GM19455 (cell line): ENCODE data around the gene DZIP1.
"Not testable (repeated sequence)": the region's sequence is repeated elsewhere in the genome, so short reads cannot be mapped to it uniquely, and the experiment has no call there.

ENCODE experiments used
- ATAC-seq: cut with Tn5 transposase; IDR thresholded peaks from one replicate; pipeline ENCODE4 v1.9.1; 2021; ENCODE audit not compliant: unreplicated experiment

Gene DZIP1, protein sequence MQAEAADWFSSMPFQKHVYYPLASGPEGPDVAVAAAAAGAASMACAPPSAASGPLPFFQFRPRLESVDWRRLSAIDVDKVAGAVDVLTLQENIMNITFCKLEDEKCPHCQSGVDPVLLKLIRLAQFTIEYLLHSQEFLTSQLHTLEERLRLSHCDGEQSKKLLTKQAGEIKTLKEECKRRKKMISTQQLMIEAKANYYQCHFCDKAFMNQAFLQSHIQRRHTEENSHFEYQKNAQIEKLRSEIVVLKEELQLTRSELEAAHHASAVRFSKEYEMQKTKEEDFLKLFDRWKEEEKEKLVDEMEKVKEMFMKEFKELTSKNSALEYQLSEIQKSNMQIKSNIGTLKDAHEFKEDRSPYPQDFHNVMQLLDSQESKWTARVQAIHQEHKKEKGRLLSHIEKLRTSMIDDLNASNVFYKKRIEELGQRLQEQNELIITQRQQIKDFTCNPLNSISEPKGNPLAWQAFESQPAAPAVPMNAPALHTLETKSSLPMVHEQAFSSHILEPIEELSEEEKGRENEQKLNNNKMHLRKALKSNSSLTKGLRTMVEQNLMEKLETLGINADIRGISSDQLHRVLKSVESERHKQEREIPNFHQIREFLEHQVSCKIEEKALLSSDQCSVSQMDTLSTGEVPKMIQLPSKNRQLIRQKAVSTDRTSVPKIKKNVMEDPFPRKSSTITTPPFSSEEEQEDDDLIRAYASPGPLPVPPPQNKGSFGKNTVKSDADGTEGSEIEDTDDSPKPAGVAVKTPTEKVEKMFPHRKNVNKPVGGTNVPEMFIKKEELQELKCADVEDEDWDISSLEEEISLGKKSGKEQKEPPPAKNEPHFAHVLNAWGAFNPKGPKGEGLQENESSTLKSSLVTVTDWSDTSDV

DNA sequence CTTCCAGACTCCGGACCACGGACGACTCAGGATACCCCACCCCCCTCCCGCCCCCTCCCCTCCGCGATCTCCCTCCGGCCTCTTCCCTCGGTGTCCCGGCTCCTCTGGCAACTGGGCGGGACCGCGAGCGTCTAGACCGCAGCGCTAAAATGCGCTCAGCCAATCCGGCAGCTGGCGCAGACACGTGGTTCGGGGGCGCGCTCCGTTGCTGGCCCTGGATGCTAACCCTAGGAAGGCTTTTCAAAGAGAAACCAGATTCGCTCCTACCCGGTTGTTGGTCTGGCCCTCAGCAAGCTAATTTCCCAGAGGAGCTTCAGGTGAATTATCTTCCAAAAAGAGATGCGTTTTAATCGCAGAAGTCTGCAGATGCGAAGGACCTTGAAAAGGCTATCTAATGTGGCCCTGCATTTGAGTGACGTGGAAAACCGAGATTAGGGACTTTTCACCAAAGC, at the start of gene DZIP1:
Gene DZIP1 (minus strand): TSS at position 106 of the 452 bp plus-strand sequence. CDS start 2,677 bp downstream, outside the sequence.
- ATAC-seq, result peak; percentile 81

DNA sequence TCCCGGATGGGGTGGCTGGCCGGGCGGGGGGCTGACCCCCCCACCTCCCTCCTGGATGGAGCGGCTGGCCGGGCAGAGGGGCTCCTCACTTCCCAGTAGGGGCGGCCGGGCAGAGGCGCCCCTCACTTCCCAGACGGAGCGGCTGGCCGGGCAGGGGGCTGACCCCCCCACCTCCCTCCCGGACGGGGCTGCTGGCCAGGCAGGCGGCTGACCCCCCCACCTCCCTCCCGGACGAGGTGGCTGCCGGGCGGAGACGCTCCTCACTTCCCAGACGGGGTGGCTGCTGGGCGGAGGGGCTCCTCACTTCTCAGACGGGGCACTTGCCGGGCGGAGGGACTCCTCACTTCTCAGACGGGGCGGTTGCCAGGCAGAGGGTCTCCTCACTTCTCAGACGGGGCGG, 46.5 kb upstream of the DZIP1 start:
- ATAC-seq, result not testable (repeated sequence)

DNA sequence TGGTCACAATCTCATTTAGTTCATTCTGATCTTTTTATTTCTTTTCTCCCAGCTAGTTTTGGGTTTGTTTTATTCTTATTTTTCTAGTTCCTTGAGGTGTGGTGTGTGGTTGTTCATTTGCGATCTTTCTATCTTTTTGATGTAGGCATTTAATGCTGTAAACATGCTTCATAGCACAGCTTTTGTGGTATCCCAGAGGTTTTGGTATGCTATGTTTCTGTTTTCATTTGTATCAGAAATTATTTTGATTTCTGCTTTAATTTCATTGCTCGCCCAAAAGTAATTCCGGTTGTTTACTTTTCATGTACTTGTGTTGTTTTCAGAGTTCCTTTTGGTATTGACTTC, 45.0 kb upstream of the DZIP1 start:
- ATAC-seq, result no peak

DNA sequence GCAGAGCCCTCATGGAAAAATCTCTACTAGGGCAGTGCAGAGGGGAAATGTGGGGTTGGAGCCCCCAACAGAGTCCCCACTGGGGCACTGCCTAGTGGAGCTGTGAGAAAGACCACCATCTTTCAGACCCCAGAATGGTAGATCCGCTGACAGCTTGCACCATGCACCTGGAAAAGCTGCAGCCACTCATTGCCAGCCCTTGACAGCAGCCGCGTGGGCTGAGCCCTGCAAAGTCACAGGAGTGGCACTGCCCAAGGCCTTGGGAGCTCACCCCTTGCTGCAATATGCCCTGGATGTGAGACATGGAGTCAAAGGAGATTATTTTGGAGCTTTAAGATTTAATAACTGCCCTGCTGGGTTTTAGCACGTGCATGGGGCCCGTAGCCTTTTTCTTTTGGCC, 40.5 kb upstream of the DZIP1 start:
- ATAC-seq, result not testable (repeated sequence)

DNA sequence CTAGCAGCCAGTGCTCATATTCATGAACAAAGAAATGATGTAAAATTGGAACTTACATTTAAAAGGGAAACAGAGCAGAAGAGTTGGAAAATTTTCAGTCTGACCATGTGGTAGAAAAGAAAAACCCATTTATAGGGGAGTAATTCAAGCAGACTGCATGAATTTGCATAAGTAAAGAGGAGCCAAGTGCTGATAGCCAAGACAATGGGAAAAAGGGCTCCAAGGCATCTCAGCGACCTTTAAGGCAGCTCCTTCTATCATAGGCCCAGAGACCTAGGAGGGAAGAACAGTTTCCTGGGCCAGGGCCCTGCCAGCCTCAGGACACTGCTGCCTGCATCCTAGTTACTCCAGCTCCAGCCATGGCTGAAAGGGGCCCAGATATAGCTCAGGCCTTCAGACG, 39.9 kb upstream of the DZIP1 start:
- no peak for ATAC-seq

DNA sequence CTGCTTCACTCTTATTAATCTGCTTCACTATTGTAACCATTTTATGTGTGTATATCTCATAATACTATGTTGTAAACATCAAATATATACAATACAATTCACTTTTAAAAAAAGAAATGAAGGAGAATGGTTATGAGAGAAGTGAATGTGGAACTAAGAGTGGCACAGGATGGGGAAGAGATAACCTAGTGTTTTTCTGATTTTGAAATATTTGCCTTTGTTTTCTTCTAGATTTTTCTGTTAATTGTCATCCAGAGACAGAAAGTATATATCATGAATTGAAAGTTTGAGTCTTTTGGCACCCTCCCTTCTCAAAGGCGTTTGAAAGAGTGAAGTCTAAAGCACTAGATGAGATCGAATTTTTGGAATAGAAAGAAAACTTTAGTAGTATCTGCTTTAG, 35.2 kb upstream of the DZIP1 start:
- ATAC-seq, result no peak

DNA sequence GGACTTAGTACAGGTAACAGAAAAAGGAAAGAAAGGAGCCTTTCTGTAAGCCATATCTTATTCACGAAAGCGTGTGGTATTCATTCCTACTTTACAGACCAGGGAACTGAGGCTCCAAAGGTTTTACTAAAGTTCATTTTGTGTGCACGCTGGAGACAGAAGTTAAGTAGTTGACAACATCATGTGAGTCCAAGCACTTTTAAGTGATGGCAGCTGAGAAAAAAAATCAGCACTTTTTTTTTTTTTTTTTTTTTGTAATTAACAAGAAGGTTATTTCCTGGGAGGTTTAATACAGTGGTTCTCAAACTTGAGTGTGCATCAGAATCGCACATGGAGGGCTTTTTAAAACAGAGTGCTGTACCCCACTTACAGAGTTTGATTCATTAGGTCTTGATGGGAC, 34.5 kb upstream of the DZIP1 start:
- ATAC-seq, result no peak

DNA sequence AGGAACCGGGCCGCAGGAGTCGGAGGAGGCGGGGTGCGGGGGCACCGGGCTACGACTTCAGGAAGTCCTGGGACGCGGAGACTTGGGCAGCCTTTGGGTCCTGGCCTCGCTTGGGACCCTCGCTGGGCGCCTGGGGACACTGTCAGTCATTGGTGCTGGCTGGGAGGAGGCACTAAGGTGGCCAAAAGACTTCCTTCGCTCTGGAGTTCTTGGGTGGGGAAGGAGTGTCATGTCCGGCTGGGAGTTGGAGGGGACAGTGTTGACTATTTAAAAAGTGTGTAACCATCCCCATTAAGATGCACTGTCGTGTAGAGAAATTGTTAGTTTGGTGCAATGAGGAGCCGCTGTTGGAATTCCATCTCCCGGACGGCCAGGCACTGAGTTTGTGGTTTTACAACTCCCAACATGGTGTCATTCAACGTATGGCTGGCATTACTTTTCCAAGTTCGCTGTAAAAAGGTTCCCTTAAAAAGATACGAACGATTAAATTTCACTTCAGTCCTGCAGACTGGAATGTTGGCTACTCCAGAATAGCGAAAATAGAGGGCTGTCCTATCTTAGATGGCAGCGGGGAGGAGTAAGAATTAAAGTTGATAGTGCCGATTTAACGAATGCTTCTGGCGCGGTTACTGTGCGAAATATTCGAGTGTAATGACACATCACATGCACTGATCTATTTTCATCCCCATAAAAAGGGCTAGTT, 33.2 kb upstream of the DZIP1 start:
- ATAC-seq, result no peak

DNA sequence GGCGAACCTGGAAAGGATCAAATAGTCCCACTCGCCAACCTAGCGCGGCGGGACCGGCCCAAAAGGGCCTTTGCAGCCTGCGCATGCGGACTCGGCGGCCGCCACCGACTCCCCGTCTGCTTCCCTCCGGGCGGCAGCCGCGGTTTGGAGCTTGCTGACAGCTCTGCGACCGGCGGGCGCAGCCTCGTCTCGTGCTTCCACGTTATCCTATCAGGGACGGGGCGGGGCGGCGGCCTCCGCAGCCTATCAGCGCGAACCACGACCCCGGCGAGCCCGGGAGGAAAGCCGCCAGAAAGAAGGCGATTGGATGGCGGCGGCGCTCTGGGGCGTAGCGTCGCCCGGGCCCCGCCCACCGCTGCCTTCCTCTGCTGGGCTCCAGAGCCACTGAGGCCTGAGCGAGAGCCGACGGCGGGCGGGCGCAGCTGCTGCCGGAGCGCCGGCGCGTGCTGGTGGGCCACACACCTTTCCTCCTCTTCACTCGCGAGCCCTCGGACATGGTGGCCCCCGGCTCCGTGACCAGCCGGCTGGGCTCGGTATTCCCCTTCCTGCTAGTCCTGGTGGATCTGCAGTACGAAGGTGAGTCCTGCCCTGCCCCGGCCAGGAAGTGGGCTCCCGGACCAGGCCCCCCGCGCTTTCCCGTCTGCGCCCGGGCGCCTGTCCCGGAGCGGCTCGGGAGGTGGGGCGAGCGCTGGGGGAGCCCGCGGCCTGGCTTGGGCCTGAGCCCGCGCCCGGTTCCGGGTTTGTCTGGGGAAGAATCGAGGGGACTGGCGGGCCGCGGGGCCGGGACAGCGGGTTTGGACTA, 32.5 kb upstream of the DZIP1 start, which contains the start of gene DNAJC3:
Gene DNAJC3 (plus strand): TSS at position 378 of the 802 bp plus-strand sequence. CDS start 117 bp downstream, at position 495.
- ATAC-seq, result peak; percentile 93

DNA sequence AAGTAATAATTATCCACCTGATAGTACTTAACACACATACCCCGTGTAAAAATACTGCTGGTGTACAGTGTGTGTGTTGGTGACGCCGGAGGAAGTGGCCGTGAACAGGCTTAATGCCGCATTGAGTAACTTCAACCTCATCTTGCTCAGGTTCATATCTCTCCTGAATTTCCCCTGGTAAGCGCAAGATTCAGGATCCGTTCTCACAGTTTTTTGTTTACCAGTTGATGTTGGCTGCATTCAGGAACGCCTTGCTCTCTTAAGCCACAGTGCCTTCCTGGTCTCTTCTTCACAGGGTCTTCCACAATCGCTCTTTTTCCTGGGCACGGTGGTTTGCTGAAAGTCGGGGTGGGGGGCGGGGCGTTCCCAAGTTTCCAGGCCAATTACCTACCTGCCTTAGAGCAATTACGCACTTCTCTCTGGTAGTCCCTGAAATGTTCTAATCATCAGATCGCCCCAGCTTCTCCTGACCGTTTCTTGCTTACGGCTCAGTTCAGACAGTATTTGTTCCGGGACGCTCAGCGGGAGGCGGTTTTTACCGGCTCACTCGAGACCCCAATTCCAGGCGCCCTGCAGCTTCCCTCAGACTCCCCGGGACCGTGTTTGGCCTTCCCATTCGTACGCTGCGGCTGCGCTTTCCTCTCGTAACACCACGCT, 31.7 kb upstream of the DZIP1 start:
- ATAC-seq, result peak; percentile 16

DNA sequence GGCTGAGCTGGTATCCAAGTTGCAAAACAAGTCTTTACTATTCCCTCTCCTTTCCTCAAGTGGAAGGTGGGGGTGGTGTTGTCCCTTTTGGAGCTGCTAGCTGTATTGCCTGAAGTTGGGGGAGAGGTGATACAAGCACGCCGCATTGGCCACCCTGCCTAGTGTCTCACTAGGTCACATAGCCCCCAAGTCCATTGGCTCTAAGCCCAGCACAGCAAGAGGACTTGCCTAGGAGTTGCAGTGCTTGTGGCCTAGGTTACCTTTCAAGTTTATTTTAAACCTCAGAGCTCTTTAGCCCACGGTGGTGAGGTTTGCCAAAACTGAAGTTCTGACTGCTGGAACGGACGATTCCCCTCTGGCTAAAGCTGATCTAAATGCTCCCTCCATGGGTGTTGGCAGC, 27.1 kb upstream of the DZIP1 start:
- no peak for ATAC-seq

DNA sequence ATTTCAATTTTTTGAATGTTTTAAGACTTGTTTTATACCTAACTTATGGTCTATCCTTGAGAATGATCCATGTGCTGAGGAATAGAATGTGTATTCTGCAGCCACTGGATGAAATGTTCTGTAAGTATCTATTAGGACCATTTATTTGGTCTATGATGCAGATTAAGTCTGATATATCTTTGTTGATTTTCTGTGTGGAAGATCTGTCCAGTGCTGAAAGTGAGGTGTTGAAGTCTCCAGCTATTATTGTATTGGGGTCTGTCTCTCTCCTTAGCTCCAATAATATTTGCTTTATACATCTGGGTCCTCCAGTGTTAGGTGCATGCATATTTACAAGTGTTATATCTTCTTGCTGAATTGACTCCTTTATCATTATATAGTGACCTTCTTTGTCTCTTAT, 22.7 kb upstream of the DZIP1 start:
- not testable (repeated sequence) for ATAC-seq

DNA sequence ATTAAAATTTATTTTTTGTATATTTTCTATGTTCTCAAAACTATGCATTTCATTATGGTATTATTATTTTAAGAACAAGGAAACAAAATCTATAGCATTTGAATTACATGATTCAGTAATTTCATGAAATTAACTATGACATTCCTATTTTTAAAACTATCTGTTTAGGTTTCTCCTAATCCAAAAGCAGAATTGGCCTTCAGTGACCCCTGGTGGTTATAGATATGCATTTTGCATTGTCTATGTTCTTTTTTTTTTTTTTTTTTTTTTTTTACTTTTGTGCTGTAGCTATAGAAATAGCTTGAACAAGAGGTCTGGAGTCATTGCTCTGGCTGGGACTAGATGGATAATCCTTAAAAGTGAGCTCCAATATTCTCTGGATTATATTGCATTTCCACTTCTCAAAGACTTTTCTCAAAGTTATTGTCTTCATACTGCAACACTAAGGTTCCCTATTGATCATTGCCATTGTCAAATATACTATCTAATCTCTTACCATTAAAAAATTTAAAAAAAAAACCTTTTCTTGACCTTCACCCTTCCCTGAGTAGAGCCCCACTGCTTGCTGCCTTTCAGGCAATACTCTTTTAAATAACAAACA, 16.6 kb upstream of the DZIP1 start:
- ATAC-seq, result no peak

DNA sequence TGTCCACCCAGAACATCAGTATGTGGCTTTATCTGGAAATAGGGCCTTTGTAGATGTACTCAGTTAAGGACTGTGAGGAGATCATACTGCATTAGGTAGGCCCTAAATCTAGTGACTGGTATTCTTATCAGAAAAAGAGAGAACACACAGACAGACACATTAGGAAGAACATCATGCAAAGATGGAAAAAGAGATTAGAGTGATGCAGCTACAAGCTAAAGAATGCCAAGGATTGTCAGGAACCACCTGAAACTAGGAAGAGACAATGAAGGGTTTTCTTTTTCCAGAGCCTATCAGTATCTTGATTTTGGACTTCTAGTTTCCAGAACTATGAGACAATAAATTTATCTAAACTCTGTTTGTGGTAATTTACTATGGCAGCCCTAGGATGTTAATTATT, 15.0 kb upstream of the DZIP1 start:
- no peak for ATAC-seq

DNA sequence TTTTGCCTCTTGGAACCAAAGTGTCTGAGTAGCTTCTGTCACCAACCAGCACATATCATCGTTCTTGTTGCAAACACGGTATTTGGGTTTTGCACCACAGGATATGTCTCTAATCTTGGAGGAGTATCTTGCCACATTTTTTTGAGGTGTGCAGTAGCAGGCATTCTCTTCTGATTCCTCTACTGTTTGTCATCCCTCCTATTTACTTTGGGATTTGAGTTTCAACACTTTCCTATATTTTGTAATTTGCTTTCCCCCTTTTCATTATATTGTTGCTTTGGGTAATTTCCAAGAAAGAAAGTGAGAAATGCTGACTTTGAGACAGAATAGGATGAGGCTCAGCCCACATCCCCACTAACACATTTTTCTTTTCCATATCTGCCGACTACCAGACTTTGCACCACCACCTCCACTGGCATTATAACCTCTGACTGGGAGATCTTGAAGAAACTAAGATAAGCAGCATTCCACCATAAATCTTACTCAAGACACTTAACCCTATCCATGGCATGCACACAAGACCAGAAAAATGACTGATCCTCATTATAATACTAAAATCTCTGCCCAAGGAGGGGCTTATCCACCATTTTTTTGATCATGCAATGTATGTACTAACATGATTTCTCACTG, 12.0 kb upstream of the DZIP1 start:
- ATAC-seq, result no peak

DNA sequence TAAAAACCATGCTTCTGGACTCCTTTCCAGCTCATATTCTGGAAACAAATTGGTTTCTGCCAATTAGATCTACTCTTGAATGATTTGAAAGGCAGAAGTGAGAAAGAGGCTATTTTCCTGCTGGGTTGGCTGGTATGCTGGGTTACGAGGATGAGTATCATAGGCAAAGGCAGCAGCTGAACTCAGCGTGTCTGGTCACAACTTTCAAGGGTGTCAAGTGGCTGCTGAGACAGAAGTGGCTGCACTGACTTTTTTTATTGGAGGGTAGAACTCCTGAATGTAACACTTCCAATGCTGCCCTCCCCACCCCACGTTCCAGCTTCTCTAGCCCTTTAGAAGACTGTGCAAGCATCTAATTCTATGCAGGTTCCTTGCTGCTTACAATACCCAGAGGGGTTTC, 8.3 kb upstream of the DZIP1 start:
- ATAC-seq, result no peak

DNA sequence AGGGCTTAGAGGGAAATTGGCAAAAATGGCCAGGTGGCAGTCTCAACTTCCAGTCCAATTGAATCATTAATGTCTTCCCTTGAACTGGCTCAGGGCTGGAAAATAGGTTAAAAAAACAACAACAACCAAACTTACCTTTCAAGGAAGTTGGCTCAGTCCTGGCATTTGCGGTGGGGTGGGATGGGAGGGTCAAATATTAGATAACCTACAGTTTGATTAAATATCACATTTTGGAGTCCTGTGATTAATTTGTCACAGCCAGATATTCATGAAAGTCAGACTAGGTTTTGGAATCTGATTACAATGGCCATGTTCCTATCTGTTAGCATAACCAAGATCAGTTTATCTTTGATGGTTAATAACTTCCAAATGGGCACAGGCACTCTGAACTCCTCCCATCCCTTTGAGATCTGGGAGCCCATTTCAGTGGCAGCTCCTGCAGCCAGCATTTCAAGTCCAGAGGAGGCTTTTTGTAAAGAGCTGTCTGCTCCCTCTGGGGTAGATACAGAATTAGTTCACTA, 7.8 kb upstream of the DZIP1 start:
- no peak for ATAC-seq

DNA sequence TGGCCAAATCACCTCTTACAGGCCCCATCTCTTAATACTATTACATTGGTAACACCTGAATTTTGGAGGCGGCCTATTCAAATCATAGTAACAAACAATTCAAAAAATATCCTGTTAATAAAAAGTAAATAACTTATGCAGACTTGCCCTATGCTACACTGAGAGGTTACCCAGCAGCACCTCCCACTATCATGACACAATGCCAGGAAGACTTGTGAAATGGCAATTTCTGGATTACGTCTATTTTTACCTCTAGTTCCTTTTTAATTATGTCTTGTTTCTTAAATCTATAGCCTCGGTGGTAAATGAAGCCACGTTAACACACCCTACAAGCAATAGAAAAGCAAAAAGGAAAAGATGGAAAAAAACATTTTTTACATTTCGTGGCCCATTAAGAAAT, 6.2 kb upstream of the DZIP1 start:
- ATAC-seq, result no peak

DNA sequence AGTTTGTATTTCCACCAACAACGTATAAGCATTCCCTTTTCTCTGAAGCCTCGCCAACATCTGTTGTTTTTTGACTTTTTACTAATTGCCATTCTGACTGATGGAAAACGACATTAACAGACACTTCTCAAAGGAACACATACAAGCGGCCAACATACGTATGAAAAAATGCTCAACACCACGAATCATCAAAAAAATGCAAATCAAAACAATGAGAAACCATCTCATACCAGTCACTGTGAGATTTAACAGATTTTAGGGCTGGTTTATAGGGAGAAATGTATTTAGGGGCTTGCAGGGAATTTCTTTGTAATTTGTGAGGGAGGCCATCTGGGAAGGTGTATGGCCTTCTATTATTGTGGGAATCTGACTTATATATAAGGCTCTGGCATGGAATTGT, 2.8 kb upstream of the DZIP1 start:
- ATAC-seq, result no peak
